ENCODE data around the gene RAB15.

The RAB15 gene

DNA sequence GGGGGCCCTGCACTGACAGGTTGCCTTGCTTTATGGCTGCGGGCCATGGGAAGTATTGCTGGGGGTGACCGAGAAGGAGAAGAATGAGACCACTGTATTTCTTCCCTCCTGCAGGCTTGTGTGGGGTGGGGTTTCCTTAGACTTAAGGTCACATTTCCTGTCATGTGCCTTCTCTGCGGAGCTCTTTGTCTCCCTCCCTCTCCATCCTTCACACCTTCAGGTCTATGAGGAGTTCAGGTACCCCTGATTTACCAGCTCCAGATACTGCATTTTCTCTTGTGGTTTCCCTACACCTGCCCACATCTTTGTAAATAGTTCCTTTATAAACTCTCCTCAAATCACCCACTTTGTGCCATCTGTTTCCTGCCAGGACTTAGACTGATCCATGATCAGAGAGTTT lies 18.2 kb upstream of the RAB15 start:
- no peak for DNase-seq (ENCODE audit: low read depth)

- no peak for DNase-seq (ENCODE audit: low read depth)
These were observed 15.3 kb upstream of the RAB15 start for GRCh38 chr14:64987438-64987767.

GRCh38 chr14:64986648-64987437 lies 14.7 kb upstream of the RAB15 start, which contains the start of gene FNTB:
Gene FNTB, plus strand, starts transcription at chr14:64986895. Its CDS starts 59 bp downstream, at chr14:64986954.
- DNase-seq (ENCODE audit: low read depth): peak; percentile 90

- DNase-seq (ENCODE audit: low read depth): no peak
These were observed 11.5 kb upstream of the RAB15 start for GRCh38 chr14:64983439-64984310.

DNA sequence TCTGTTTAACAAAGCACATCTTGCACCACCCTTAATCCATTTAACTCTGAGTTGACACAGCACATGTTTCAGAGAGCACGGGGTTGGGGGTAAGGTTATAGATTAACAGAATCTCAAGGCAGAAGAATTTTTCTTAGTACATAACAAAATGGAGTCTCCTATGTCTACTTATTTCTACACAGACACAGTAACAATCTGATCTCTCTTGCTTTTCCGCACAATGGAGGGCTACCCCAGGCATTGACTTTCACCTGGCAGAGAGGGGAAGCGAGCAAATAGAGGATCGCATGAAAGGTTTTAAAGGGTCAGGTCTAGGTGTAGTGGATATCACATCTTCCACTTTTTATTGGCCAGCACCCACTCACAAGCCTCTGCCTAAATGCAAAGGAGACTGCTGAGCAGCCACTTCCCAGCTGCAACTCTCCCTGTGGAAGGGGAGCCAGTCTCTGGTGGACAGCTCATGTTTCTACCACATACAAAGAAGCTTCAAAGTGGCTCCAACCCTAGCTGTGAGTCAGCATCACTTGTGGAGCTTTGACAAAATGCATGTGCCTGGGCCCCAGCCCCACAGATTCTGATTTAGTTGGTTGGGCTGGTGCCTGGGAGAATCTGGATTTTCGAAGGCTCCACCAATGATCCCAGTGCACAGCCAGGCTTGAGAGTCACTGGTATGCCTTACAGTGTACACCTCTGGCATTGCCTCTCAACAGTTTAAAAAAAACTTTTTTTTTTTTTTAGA lies 7.4 kb upstream of the RAB15 start:
- DNase-seq (ENCODE audit: low read depth): no peak

- DNase-seq (ENCODE audit: low read depth): no peak
These were observed 2.4 kb upstream of the RAB15 start for GRCh38 chr14:64974563-64974962.

DNA sequence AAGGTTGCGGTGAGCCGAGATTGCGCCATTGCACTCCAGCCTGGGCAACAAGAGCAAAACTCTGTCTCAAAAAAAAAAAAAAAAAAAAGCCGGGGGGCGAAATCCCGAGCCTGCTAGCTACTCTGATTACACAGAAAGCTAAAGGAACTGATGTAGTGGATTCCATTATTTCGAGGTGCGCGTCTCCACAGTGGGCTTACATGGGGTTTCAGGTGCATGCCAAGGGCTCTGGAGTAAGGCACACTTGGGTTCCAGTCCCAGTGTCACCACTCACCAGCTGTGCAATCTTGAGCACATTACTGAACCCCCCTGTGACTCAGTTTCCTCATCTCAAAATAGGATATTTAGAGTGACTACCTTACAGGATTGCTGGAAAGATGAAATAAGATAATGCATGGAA lies 1.7 kb upstream of the RAB15 start:
- DNase-seq (ENCODE audit: low read depth): no peak

- DNase-seq (ENCODE audit: low read depth): no peak
These were observed 898 bp upstream of the RAB15 start for GRCh38 chr14:64973026-64973442.

DNA sequence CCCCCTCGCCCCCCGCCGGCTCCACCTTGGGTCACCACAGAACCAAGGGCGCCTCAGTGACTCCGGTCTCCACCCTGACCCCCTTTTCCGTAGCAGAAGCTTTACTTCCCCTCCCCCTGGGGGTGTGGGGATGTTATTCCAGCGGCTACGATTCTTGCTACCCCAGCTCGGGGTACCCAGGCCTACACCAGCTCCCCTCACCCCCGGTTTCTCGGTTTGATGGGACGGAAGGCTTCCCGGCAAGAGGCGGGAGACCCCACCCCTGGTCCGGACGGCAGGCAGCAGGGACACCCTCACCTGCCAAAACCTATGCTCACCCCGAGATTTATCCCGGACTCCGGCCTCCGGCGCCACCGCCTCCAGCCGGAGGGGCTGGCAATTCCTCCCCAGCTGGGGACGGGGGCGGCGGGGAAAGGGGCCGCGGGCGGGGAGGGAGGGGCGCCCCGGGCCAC lies 619 bp downstream of the RAB15 start:
- no peak for DNase-seq (ENCODE audit: low read depth)

DNA sequence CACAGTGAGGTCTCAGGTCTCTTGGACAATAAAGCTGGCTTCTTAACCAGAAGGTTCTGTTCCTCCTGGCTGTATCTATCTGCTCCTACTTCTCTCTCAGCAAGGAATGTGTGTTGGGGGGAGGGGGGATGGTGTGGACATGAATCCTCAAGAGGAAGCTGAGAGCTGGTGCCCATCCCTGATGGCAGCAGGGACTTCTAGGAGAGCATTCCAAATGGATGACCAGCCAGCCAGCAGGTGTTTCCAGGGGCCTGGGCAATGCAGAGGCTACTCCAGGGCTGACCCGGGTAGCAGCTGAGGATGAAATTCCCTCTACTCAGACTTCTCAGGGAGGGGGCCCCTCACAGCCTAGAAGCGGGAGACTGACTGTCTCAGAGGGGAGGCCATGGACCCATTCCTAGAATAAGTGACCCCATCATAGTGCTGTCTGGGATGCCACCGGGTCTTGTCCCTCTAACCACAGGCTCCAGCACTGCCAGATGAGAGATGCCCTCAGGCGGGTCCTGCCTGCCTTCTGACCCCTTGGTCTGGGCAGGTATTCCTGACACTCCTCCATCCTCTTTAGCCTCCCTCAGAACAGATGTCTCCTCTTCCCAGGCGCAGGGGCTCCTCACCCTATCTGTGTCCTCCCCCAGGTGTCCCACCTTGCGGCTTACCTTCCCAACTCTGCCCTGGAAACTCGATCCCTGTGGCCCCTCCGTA lies 1.2 kb downstream of the RAB15 start:
- DNase-seq (ENCODE audit: low read depth): no peak

DNA sequence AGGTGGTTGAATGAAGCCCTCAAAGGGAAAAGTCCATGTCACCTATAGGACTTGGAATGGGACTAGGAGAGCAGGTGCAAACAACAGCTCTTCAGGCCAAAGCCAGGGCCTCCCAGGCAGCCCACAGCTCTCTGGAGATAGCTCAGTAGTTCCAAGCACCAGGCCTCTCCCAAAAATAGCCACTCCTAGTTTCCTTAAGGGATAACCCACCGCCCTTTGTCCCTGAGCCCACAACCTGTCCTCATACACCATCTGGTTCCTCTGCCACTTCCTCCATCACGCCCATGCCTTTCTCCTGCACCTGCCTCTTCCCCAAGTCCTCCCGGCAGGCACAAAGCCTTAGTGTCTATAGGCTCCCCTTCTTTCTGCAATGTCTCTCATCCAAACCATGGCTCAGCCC lies 2.1 kb downstream of the RAB15 start:
- no peak for DNase-seq (ENCODE audit: low read depth)

GRCh38 chr14:64968651-64969050 lies 3.5 kb downstream of the RAB15 start:
- no peak for DNase-seq (ENCODE audit: low read depth)

DNA sequence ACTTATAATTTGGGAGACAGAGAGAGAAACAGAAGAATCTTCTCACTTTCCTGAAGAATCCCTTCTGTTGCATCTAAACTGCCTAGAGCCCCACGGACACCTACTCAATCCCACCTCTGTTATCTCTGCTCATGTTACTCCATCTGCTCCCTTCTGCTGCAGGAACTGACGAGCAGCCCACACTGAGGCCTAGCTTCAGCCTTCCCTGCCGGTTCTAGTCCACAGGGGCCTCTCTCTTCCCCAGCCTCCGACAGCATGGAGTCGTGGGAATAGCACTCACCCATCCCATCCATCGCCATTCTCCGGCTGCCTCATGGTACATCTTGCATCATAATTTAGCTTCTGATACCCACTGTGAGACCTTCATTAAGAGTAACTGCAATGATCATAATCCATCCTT lies 4.0 kb downstream of the RAB15 start:
- DNase-seq (ENCODE audit: low read depth): no peak

- no peak for DNase-seq (ENCODE audit: low read depth)
These were observed 5.2 kb downstream of the RAB15 start for GRCh38 chr14:64966976-64967375.

DNA sequence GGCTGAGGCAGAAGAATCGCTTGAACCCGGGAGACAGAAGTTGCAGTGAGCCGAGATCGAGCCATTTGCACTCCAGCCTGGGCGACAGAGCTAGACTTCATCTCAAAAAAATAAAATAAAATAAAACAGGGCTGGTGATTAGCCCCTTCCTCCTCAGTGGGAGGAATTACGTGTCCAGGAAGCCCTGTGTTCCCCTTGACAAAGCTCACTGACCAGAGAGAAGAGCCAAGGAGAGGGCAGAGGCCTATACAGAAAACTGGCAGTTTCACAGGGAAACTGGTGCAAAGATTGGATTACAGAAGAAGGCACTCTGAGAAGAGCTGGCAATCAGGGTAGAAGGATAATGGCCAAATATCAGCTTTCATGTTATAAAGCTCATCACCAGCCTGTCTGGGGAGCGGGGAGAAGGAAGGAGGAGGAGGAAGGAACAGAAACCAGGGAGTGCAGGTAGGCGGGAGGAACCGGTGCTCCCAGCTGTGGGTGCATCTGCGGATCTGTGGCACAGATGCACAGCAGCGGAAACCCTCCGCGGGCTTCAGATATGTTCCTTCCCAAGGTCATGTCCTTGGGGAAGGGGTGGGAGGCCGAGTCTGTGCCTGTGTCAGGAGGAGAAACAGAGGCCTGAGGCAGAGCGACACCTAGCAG lies 6.7 kb downstream of the RAB15 start:
- DNase-seq (ENCODE audit: low read depth): no peak

GRCh38 chr14:64963611-64964010 lies 8.5 kb downstream of the RAB15 start:
- no peak for DNase-seq (ENCODE audit: low read depth)

- no peak for DNase-seq (ENCODE audit: low read depth)
These were observed 11.3 kb downstream of the RAB15 start for GRCh38 chr14:64960762-64961276.

DNA sequence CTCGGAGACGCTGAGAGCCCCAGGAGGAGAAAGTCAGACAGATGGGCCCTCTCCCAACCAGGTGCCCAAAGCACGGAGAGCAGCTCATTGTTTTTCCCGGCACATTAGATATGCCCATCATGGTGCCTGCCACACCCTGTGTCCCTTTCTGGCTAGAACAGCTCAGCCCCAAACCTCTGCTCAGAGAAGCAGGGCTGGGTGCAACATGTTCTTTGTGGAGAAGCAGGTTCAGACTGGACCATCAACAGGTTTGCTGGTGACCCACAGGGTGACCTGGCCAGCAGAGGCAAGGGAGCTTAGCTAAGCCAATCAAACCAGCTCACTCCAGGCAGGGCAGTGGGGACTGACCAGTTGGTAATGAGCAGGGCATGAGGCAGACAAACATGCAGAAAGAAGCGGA lies 13.4 kb downstream of the RAB15 start:
- DNase-seq (ENCODE audit: low read depth): no peak

GRCh38 chr14:64958201-64958600 lies 13.9 kb downstream of the RAB15 start:
- no peak for DNase-seq (ENCODE audit: low read depth)

DNA sequence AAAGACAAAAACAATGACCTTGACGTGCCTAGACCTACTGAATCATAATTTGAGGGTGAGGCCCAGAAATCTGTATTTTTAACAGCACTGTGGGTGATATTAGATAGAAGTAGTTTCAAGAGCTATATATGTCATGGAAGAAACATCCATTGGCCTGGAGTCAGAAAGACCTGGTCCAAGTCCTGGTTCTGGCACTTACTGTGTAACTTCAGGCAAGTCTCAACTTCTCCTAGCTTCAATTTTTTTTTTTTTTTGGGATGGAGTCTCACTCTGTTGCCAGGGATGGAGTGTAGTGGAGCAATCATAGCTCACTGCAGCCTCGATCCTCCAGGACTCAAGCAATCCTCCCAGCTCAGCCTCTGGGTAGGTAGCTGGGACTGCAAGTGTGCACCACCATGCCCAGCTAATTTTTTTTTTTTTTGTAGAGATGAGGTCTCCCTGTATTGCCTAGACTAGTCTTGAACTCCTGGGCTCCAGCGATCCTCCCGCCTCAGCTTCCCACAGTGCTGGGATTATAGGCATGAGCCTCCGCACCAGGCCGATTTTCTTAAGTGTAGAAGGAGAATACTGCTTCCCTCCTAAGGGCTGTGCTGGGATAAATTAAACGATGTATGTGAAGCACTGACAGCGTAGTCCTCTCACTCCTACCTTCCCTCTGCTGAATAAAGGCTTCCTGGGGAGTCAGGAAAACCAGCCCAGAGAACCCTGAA lies 15.3 kb downstream of the RAB15 start:
- no peak for DNase-seq (ENCODE audit: low read depth)

DNA sequence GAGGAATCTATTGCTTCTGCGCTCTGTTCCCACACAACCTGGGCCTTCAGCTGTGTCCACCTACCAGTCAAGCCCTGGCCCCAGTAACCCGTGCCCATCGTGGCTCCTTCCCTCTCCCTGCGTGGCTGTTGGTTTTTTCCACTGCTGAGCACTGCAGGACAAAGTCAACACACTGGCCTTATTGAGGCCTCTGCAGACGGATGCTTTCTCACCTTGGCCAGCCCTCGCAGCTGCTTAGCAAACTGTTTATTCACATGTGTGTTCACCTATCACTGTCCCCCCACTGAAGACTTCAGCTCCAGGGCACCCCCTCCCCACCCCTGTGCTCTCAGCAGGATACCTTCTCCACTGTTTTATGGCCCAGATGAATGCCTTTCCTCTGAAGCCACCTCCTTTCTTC lies 16.8 kb downstream of the RAB15 start:
- no peak for DNase-seq (ENCODE audit: low read depth)

All from non-pigmented ciliary epithelial cell (primary cell).